GM13977 (cell line): ENCODE measurements around the gene MOB3C.

Experiments
- DNase-seq: peaks from one replicate; pipeline ENCODE4 v3.0.0; 2012; ENCODE audit warnings: low spot score
- in situ Hi-C: fragments of 300-500 bp; cut with MboI; formaldehyde crosslinking; loops from one replicate; pipeline ENCODE4 v1.12.0; 2022; ENCODE audit warnings: low sequenced_read_pairs, low pct_unique_long_range_greater_than_20kb, mixed read lengths, inconsistent platforms; ENCODE audit not compliant: unreplicated experiment
- TF ChIP-seq, protein P1 (sequence below): IDR thresholded peaks from 2 replicates; pipeline ENCODE4 v1.5.1; 2012; ENCODE audit warnings: mild to moderate bottlenecking, control low read depth; ENCODE audit not compliant: insufficient read depth; ENCODE audit errors: extremely low read depth, missing control alignments

The MOB3C gene

GRCh38 chr1:46577671-46578070 is 38.9 kb downstream of the MOB3C start:
- in situ Hi-C loops: no loop called here
- no peak for DNase-seq
- TF ChIP-seq, protein P1, sequence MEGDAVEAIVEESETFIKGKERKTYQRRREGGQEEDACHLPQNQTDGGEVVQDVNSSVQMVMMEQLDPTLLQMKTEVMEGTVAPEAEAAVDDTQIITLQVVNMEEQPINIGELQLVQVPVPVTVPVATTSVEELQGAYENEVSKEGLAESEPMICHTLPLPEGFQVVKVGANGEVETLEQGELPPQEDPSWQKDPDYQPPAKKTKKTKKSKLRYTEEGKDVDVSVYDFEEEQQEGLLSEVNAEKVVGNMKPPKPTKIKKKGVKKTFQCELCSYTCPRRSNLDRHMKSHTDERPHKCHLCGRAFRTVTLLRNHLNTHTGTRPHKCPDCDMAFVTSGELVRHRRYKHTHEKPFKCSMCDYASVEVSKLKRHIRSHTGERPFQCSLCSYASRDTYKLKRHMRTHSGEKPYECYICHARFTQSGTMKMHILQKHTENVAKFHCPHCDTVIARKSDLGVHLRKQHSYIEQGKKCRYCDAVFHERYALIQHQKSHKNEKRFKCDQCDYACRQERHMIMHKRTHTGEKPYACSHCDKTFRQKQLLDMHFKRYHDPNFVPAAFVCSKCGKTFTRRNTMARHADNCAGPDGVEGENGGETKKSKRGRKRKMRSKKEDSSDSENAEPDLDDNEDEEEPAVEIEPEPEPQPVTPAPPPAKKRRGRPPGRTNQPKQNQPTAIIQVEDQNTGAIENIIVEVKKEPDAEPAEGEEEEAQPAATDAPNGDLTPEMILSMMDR: no peak

- DNase-seq: no peak
- in situ Hi-C loops: no loop called here
- TF ChIP-seq, protein P1: no peak
Observed at GRCh38 chr1:46576596-46576995, 40.0 kb downstream of the MOB3C start.

- no peak for DNase-seq
- in situ Hi-C loops: no loop called here
- TF ChIP-seq, protein P1: no peak
Observed at GRCh38 chr1:46575778-46576177, 40.8 kb downstream of the MOB3C start.

DNA sequence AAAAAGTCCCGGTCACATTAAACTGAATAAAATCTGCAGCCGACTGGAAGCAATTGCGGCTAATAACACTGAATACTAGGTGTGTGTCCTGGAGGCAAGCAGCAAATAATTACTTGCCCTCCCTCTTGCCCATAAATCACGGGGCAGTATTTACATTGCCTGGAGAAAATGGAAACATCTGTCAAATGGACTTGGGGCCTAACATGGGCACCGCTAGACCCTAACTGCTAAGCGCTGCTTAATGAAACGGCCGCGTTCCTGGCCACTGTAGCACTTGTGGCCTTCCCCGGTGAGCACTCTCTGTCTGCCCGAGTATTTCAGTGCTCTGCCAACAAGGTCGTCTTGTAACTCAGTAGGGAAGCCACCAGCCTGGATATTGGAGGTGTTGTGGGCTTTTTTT is 41.3 kb downstream of the MOB3C start:
- DNase-seq: no peak
- TF ChIP-seq, protein P1: no peak
- in situ Hi-C loops: no loop called here

- in situ Hi-C loops: no loop called here
- TF ChIP-seq, protein P1: no peak
- DNase-seq: no peak
Observed at GRCh38 chr1:46571691-46572225, 44.9 kb downstream of the MOB3C start.

- no peak for DNase-seq
- in situ Hi-C loops: no loop called here
- TF ChIP-seq, protein P1: no peak
Observed at GRCh38 chr1:46569884-46570725, 46.5 kb downstream of the MOB3C start.
